HepG2 (cell line): ENCODE results near the gene BATF. TPM values are rescaled to one million over a fixed set of nuclear protein-coding genes. Genes with fewer than 3 reads are reported as not detected.

Experiments used
- ATAC-seq: fragments of 200-7000 bp; cut with Tn5 transposase; 3 replicates; pipeline ENCODE4 v1.9.1; 2020; ENCODE audit warnings: mild to moderate bottlenecking, moderate library complexity
- BruUV-seq: library from RNA; stranded (reverse); fragments of 400-500 nt; replicated peaks from 2 replicates; lab custom pipeline; 2021; lab: Mats Ljungman, UMichigan
- CTCF ChIA-PET: fragments of 300-600 bp; formaldehyde crosslinking; extraction: SDS; loops from one replicate; lab custom pipeline; 2021; ENCODE audit warnings: low total read pairs, inconsistent platforms, low intra/inter-chr PET ratio; lab: Yijun Ruan, JAX
- POLR2A ChIA-PET: fragments of 350-600 bp; sonication (Branson Sonifier 250); formaldehyde crosslinking; loops from one replicate; lab custom pipeline; 2020; ENCODE audit warnings: antibody characterized with exemption, inconsistent platforms; lab: Yijun Ruan, JAX
- DNase-seq: peaks from one replicate; pipeline ENCODE4 v3.0.0-alpha.2; 2015; ENCODE audit warnings: low spot score
- FAIRE-seq: peaks from 3 replicates; lab custom pipeline; 2011; peaks lifted over from hg19 to GRCh38; lab: Jason Lieb, UNC
- H2AFZ ChIP-seq: one replicate; pipeline ENCODE4 v1.6.1; 2011; ENCODE audit warnings: low read length, inconsistent platforms
- H3K27ac ChIP-seq: fragments of 300-600 bp; 3 replicates; pipeline ENCODE4 v1.8.0; 2011; ENCODE audit warnings: mixed run types, mild to moderate bottlenecking, mixed read lengths, low read length, inconsistent platforms; ENCODE audit not compliant: insufficient read depth; ENCODE audit errors: extremely low read length
- H3K27me3 ChIP-seq, 2 experiments: fragments of 200-600 bp in 1 of 2; 2 replicates in 1 of 2; 3 replicates in 1 of 2; pipeline versions ENCODE4 v1.6.0 to v1.8.0; 2011; ENCODE audit warnings: low read length in 2 of 2, mild to moderate bottlenecking in 2 of 2, moderate library complexity in 2 of 2, inconsistent platforms in 1 of 2; ENCODE audit not compliant: insufficient read depth in 2 of 2, control insufficient read depth in 1 of 2
- H3K36me3 ChIP-seq, 2 experiments: fragments of 200-600 bp in 1 of 2; replicated peaks in 1 of 2; 2 replicates in 1 of 2; 3 replicates in 1 of 2; pipeline versions ENCODE4 v1.5.1 to v1.8.0; 2011; ENCODE audit warnings: low read length in 2 of 2, inconsistent platforms in 1 of 2; ENCODE audit not compliant: insufficient read depth in 2 of 2, control insufficient read depth in 1 of 2
- H3K4me1 ChIP-seq: 2 replicates; pipeline ENCODE4 v1.5.1; 2012; ENCODE audit warnings: low read length, inconsistent platforms; ENCODE audit not compliant: insufficient read depth
- H3K4me2 ChIP-seq: 2 replicates; pipeline ENCODE4 v1.6.0; 2011; ENCODE audit warnings: low read depth, low read length, inconsistent platforms
- H3K4me3 ChIP-seq, 3 experiments: fragments of 200-600 bp in 1 of 3; sonication (generic), shearing (Covaris generic) in 1 of 3; replicated peaks in 1 of 3; 2 replicates each; pipeline ENCODE4 v1.5.1; 2011 to 2016; ENCODE audit warnings: low read length in 3 of 3, inconsistent platforms in 2 of 3, low read depth in 2 of 3, mild to moderate bottlenecking in 2 of 3, control low read depth in 1 of 3, mixed read lengths in 1 of 3; ENCODE audit not compliant: insufficient read depth in 1 of 3
- H3K79me2 ChIP-seq: one replicate; pipeline ENCODE4 v1.6.1; 2011; ENCODE audit warnings: low read length, inconsistent platforms; ENCODE audit not compliant: insufficient read depth
- H3K9ac ChIP-seq: 2 replicates; pipeline ENCODE4 v1.6.0; 2011; ENCODE audit warnings: mild to moderate bottlenecking, low read depth, low read length, inconsistent platforms; ENCODE audit not compliant: insufficient read depth
- H3K9me3 ChIP-seq: 2 replicates; pipeline ENCODE4 v1.5.1; 2012; ENCODE audit warnings: mild to moderate bottlenecking, low read length
- H4K20me1 ChIP-seq: 2 replicates; pipeline ENCODE4 v1.6.0; 2011; ENCODE audit warnings: inconsistent platforms, mild to moderate bottlenecking, low read length, moderate library complexity; ENCODE audit not compliant: insufficient read depth
- ELF4 ChIP-seq: sonication (generic); formaldehyde crosslinking; IDR thresholded peaks from 2 replicates; pipeline ENCODE4 v1.5.0; 2020; ENCODE audit warnings: missing genetic modification reagents, mild to moderate bottlenecking, moderate library complexity, borderline replicate concordance
- SRSF1 ChIP-seq: fragments of 200-400 bp; formaldehyde crosslinking; optimal IDR thresholded peaks from 2 replicates; pipeline ENCODE3; 2017; ENCODE audit warnings: mild to moderate bottlenecking, low read depth, low read length, moderate library complexity
- ZC3H13 ChIP-seq: sonication (generic); formaldehyde crosslinking; IDR thresholded peaks from 2 replicates; pipeline ENCODE4 v1.8.1; 2023; ENCODE audit warnings: mild to moderate bottlenecking, missing genetic modification reagents, moderate library complexity
- ZFP36L2 ChIP-seq: sonication (generic); formaldehyde crosslinking; IDR thresholded peaks from 2 replicates; pipeline ENCODE4 v1.4.0; 2020; ENCODE audit warnings: missing genetic modification reagents
- ZNF431 ChIP-seq: sonication (generic); formaldehyde crosslinking; IDR thresholded peaks from 2 replicates; pipeline ENCODE4 v1.9.0; 2022; ENCODE audit warnings: missing genetic modification reagents, low read depth, mild to moderate bottlenecking, borderline replicate concordance
- ZNF546 ChIP-seq: sonication (generic); formaldehyde crosslinking; conservative IDR thresholded peaks from 2 replicates; pipeline ENCODE4 v1.8.1; 2023; ENCODE audit warnings: mild to moderate bottlenecking, missing genetic modification reagents
- ZNF572 ChIP-seq: sonication (generic); formaldehyde crosslinking; IDR thresholded peaks from 2 replicates; pipeline ENCODE4 v1.5.1; 2020; ENCODE audit warnings: mild to moderate bottlenecking, missing genetic modification reagents
- ZNF598 ChIP-seq: sonication (generic); formaldehyde crosslinking; IDR thresholded peaks from 2 replicates; pipeline ENCODE4 v1.5.1; 2020; ENCODE audit warnings: mild to moderate bottlenecking, missing genetic modification reagents, borderline replicate concordance
- ZNF75D ChIP-seq: sonication (generic); formaldehyde crosslinking; IDR thresholded peaks from 2 replicates; pipeline ENCODE4 v1.8.1; 2023; ENCODE audit warnings: missing genetic modification reagents, mild to moderate bottlenecking, borderline replicate concordance
- WGBS: methylation state at CpG from one replicate; pipeline ENCODE4 v1.1.6; 2017; ENCODE audit warnings: low lambda C conversion rate; 5-methylcytosine and 5-hydroxymethylcytosine counted together
- in situ Hi-C: cut with HindIII; loops from 2 replicates; pipeline ENCODE4 v1.10.0; 2017; ENCODE audit warnings: low pct_unique_long_range_greater_than_20kb; ENCODE audit not compliant: extremely low pct_ligation_motif_present
- intact Hi-C: fragments of 100-400 bp; cut with micrococcal nuclease; formaldehyde crosslinking; loops from one replicate; pipeline ENCODE4 v1.10.0; 2022; ENCODE audit not compliant: unreplicated experiment
- polyA plus RNA-seq, 8 experiments: library from polyadenylated mRNA; depleted of rRNA in 3 of 8; stranded (reverse) in 7 of 8; unstranded in 1 of 8; fragments of >200 nt; fragmentation: Illumina TruSeq in 4 of 8; extraction: Trizol in 4 of 8; gene quantifications; 2 replicates each; pipeline versions ENCODE4 v1.2.1 to v1.2.3, GENCODE V29; 2011 to 2016; ENCODE audit warnings: low read depth in 4 of 8, missing spikeins in 1 of 8, mixed read lengths in 1 of 8; ENCODE audit not compliant: insufficient read depth in 1 of 8
- total RNA-seq, 5 experiments: library from RNA; depleted of rRNA; stranded (reverse); fragments of >200 nt; fragmentation: Illumina TruSeq; extraction: Trizol; gene quantifications; 2 replicates each; pipeline ENCODE4 v1.2.3, GENCODE V29; 2016; ENCODE audit warnings: low read depth in 1 of 5
- TF ChIP-seq, protein P1 (sequence below): IDR thresholded peaks from 2 replicates; pipeline ENCODE4 v1.6.1; 2018; ENCODE audit warnings: missing genetic modification reagents, mild to moderate bottlenecking, missing compliant biosample characterization
- TF ChIP-seq, protein P2 (sequence below): sonication (generic); formaldehyde crosslinking; IDR thresholded peaks from 2 replicates; pipeline ENCODE4 v1.5.1; 2020; ENCODE audit warnings: missing genetic modification reagents, mild to moderate bottlenecking, borderline replicate concordance
- TF ChIP-seq, protein P3 (sequence below): sonication (generic); formaldehyde crosslinking; IDR thresholded peaks from 2 replicates; pipeline ENCODE4 v1.4.0; 2020; ENCODE audit warnings: missing genetic modification reagents, borderline replicate concordance

BATF gene
- total and polyA plus RNA-seq, 2 of the 13 experiments (the other 11 are each of a cell fraction or from before 2014, with no cell fraction given): 0.22 to 0.37 TPM

DNA sequence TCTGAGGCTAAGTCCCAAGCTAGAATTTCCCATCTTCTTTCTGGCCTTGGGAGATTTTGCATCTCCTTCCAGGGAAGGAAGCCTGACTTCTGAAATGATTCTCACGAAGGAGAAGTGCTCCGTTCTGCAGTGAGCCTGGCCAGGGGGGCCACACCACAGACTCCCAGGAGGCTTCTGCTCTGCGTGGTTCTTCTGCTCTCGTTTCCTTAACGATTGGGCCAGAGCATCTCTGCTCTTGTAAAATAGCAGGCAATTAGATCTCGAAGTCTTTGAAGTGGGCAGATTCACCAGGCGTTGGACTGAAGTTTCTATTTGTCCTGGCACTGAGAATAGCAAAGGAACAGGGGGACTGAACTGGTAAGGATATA lies 6.7 kb upstream of the BATF start:
- Histone ChIP-seq H3K4me1 (peaks cover 32% of the 10 kb centered on the region), H3K9me3 (no peaks in the 10 kb centered on the region), H3K27me3 (peaks cover 0 to 24% of the 10 kb centered on the region in 2 experiments; a peak in 2 of 5 replicates), H3K9ac (no peak overlapping the region), H4K20me1 (no peaks in the 10 kb centered on the region), H3K79me2 (no peaks in the 10 kb centered on the region), H2AFZ (peak overlapping the region; percentile 50), H3K4me2 (peak overlapping the region; percentile 81), H3K4me3 (peak overlapping the region in 2 of 3 experiments; percentile 68 to 73; a peak in 2 of 6 replicates), H3K36me3 (no peaks in the 10 kb centered on the region), H3K27ac (no peak overlapping the region)
- FAIRE-seq (no peak), ATAC-seq (peak; percentile 29), DNase-seq (no peak)
- no TSS peak for BruUV-seq
- intact Hi-C loops (no loop called here), in situ Hi-C loops (no loop called here)
- POLR2A ChIA-PET: no interaction called here
- 30% methylated on average over 7 of the region's 7 CpGs for WGBS
- CTCF ChIA-PET: no interaction called here
- TF ChIP-seq ZC3H13 (CRISPR knock-in tag): no peak
- TF ChIP-seq, protein P1, sequence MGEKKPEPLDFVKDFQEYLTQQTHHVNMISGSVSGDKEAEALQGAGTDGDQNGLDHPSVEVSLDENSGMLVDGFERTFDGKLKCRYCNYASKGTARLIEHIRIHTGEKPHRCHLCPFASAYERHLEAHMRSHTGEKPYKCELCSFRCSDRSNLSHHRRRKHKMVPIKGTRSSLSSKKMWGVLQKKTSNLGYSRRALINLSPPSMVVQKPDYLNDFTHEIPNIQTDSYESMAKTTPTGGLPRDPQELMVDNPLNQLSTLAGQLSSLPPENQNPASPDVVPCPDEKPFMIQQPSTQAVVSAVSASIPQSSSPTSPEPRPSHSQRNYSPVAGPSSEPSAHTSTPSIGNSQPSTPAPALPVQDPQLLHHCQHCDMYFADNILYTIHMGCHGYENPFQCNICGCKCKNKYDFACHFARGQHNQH (CRISPR knock-in tag): no peak
- TF ChIP-seq SRSF1: no peak
- no peak for TF ChIP-seq ZNF572
- TF ChIP-seq, protein P2, sequence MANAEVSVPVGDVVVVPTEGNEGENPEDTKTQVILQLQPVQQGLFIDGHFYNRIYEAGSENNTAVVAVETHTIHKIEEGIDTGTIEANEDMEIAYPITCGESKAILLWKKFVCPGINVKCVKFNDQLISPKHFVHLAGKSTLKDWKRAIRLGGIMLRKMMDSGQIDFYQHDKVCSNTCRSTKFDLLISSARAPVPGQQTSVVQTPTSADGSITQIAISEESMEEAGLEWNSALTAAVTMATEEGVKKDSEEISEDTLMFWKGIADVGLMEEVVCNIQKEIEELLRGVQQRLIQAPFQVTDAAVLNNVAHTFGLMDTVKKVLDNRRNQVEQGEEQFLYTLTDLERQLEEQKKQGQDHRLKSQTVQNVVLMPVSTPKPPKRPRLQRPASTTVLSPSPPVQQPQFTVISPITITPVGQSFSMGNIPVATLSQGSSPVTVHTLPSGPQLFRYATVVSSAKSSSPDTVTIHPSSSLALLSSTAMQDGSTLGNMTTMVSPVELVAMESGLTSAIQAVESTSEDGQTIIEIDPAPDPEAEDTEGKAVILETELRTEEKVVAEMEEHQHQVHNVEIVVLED (CRISPR knock-in tag): no peak
- TF ChIP-seq, protein P3, sequence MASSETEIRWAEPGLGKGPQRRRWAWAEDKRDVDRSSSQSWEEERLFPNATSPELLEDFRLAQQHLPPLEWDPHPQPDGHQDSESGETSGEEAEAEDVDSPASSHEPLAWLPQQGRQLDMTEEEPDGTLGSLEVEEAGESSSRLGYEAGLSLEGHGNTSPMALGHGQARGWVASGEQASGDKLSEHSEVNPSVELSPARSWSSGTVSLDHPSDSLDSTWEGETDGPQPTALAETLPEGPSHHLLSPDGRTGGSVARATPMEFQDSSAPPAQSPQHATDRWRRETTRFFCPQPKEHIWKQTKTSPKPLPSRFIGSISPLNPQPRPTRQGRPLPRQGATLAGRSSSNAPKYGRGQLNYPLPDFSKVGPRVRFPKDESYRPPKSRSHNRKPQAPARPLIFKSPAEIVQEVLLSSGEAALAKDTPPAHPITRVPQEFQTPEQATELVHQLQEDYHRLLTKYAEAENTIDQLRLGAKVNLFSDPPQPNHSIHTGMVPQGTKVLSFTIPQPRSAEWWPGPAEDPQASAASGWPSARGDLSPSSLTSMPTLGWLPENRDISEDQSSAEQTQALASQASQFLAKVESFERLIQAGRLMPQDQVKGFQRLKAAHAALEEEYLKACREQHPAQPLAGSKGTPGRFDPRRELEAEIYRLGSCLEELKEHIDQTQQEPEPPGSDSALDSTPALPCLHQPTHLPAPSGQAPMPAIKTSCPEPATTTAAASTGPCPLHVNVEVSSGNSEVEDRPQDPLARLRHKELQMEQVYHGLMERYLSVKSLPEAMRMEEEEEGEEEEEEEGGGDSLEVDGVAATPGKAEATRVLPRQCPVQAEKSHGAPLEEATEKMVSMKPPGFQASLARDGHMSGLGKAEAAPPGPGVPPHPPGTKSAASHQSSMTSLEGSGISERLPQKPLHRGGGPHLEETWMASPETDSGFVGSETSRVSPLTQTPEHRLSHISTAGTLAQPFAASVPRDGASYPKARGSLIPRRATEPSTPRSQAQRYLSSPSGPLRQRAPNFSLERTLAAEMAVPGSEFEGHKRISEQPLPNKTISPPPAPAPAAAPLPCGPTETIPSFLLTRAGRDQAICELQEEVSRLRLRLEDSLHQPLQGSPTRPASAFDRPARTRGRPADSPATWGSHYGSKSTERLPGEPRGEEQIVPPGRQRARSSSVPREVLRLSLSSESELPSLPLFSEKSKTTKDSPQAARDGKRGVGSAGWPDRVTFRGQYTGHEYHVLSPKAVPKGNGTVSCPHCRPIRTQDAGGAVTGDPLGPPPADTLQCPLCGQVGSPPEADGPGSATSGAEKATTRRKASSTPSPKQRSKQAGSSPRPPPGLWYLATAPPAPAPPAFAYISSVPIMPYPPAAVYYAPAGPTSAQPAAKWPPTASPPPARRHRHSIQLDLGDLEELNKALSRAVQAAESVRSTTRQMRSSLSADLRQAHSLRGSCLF (CRISPR knock-in tag): no peak
- TF ChIP-seq ZNF598 (CRISPR knock-in tag): no peak
- TF ChIP-seq ZNF546 (CRISPR knock-in tag): no peak
- no peak for TF ChIP-seq ZNF75D
- TF ChIP-seq ZFP36L2 (CRISPR knock-in tag): no peak
- no peak for TF ChIP-seq ELF4 (CRISPR knock-in tag)
- TF ChIP-seq ZNF431 (CRISPR knock-in tag): no peak
